GM21526 (cell line): ENCODE measurements around the gene TH.

Experiments
- ATAC-seq: cut with Tn5 transposase; IDR thresholded peaks from one replicate; pipeline ENCODE4 v1.9.1; 2021; ENCODE audit warnings: moderate library complexity; ENCODE audit not compliant: unreplicated experiment, low FRiP score

The TH gene

DNA sequence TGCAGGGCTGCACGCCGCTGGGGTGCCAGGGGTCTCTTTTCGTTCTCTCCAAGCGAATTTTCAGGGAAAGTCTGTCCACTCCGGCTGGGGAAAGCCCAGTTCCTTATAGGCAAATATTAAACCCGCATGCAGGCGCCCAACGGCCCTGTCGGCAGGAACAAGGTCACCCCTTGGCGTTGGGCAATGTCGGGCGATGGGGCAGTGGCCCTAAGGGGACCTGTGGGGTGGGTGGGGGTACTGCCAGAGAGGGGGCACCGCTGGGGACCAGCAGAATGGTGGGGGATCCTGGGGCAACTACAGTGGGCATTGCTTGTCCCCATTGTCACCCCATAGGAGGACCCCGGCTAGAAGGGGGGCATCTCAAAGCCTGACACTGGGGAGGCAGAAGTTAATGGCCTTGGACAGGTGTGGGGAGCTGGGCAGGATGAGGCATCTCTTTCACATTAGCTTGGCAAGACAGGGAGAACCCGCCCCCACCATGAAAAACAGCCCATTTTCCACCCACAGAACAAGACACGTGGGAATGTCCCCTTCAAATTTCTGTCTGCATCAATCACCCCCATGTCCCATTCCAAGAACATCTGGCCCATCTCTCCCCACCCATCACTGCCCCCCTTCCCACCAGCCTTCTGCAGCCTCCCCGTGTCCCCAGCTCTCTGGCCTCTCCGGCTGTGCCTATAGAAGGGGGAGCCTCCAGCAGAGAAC, 26.9 kb downstream of the TH start:
- no peak for ATAC-seq

DNA sequence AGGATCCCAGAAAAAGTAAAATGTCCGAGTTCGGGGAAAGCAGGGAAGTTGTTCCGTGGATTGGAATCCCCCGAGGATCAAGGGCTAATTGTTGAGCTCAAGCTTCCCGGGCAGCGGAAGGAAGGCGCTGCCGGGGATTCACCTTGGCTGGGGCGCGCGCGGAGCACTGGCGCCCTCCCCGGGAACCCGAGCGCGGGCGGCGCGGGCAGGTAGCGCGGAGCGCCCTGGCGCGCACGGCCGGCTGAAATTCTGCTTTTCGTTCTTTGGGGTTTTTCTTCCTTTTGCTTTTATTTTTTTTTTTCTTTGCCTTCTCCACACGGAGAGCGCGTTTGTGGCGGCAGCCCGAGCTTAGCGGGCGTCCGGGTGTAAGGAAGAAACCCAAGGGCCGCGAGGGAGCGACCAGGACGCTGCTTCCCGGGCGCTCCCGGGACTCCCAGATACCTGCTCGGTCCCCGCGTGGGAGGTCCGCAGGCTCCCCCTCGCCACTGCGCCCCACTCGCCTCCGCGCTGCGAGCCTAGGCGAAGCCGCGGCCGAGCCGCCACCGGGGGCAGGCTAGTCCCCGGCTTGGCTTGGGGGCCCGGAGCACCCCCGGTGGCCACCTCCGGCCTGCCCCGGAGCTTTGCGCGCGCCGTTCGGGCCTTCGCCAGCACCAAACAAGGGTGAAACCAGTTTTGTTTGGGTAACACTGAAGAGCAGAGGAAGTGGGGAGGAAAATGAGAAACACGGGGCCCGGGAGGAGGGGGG, 27.6 kb downstream of the TH start:
- ATAC-seq, result no peak

DNA sequence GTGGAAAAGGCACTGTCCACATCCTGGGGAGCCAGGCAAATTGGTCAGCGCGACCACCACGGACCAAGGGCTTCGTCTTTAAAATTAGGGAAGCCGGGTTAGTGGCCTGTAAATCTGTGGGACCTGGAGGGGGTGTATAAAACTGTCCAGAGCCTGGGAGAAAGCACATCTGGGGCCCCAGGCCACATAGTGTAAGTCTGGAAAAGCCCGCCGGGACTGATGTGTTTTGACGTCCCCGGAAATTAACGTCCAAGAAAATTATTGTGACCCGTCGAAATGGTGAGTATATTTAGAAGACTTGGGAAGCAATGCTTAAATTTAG, 28.2 kb downstream of the TH start:
- no peak for ATAC-seq

DNA sequence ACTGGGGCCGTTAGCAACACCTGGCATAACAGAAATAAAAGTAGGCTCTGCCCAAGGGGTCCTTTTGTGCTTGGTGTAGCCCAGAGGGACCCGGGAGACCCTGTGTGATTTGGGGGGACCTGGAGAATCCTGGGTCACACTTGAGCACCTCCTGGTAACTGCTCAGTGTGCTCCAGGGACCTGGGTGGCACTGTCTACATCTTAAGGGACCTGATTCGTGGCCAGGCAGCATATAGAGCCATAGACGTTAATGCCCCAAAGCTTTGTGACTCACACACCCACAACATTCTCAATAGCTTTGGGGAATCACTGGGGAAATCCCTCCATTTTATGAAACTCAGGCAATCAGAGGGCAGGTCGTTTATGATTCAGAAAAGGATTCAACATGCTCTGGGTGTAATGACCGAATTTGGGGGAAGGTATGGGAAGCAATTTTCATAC, 28.8 kb downstream of the TH start:
- ATAC-seq, result no peak

DNA sequence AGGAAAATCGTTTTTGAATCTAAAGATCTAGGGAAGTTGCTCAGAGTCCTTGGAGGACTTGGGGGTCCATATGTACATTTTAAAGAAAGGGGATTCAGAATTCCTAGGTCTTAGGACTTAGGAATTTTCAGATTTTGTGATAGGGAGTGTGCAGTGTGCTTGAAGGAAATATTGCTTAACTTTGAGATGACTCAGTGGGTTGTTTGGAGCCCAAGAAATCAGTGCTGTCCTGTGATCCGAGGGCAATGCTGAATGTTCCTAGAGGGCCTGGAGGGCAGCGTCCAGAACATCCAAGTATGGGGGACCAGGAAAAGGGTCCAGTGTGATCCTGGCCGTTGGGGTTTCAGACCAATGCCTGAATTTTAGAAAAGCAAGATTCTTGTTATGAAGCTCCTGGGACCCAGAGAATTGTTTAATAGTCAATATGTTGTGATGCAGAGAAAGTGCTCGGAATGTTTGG, 29.3 kb downstream of the TH start:
- no peak for ATAC-seq

DNA sequence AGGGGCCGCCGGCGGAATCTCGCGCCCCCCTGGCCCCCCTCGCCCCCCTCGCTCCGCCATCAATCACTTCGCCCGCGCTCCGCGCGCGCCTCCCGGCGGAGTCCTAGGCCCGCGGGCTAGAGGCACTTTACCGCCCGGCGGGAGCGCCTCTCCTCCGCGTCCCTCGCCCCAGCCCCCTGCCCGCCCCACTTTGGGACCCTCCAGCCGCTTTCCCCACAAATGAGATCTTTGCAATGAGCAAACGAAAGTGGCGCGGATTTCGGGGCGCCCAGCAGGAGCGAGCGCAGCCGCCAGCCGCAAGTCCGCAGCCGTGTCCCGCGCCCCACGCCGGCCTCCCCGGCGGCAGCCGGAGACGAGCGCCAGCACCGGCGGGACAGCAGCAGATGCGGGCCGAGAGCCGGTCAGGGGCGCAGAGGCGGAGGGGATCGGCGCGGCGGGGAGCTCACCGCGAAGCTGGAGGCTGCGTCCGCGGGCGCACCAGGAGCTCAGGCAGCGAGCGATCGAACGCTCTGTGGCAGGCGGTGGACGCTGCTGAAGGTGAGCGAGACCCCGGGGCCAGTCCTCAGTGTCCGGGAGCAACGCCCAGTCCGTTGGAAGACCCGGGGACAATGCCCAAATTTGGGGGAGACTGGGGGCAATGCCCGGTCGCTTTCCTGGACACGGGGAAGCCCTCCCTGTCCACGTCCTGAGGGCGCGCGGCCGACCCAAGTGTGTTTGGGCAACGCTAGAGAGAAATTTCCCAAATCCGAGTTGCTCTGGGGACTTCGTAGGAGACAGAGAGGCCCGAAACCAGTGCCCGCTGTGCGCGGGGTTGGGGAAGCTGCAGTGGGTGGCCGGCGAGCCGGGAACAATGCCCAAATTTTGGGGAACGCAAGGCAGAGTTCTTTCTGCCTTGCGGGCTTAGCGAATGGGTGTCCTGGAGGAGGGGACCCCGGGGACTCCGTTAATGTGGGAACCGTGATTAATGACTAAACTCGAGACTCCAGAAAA, 30.9 kb downstream of the TH start:
- ATAC-seq, result no peak

DNA sequence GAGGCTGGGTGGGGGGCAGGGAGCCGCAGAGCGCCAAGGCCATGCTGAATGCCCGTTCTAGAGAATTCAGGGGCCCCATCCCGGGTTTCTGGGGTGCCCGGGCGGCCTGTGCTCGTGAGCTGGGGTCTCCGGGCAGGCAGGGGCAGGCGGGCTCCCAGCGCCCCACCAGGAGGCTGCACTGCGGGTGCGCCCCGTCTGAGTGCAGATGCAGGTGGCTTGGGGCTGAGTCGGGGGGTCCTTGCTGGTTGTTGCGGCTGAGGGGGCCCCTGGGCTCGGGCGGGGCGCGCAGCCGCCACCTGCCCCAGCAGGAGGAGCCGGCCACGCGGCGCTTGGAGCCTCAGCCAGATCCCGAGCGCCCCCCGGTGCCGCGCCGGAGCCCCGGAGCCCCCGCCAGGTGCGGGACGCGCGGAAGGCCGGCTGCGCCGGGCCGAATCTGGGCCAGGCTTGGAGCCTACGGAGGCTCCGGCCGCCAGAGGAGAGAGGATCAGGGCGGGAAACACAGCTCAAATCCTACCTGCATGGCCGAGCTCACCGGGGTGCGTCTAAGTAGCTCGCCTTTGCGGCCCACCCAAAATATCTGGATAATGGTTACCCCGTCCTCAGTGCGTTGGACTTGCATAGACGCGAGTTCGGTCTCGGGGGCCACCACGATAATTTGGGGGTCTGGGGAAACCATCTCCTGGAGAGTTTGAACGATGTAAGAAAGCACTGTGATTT, 31.8 kb downstream of the TH start:
- ATAC-seq, result no peak

DNA sequence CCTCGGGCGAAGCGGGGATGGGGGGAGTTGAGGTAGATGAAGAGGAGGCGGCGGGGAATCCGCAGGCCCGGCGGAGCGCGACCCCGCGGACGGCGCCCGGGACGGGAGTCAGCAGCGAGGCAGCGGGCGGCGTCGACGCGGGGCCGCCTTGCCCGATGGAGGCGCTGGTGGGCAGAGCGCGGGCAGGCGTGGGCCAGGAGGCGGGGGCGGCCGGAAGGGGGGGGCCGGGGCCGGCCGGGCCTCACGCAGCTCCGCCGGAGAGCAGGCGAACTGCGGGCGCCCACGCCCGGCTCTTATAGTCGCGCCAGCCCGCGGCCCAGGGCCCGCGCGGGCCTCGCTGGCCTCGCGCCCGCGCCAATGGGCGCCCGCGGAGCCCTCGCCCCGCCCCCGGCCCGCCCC, 32.5 kb downstream of the TH start, which contains the start of gene IGF2:
Gene IGF2, minus strand, starts transcription at position 267 of the 399 bp plus-strand sequence. CDS start 3,866 bp downstream, outside the sequence.
- no peak for ATAC-seq

DNA sequence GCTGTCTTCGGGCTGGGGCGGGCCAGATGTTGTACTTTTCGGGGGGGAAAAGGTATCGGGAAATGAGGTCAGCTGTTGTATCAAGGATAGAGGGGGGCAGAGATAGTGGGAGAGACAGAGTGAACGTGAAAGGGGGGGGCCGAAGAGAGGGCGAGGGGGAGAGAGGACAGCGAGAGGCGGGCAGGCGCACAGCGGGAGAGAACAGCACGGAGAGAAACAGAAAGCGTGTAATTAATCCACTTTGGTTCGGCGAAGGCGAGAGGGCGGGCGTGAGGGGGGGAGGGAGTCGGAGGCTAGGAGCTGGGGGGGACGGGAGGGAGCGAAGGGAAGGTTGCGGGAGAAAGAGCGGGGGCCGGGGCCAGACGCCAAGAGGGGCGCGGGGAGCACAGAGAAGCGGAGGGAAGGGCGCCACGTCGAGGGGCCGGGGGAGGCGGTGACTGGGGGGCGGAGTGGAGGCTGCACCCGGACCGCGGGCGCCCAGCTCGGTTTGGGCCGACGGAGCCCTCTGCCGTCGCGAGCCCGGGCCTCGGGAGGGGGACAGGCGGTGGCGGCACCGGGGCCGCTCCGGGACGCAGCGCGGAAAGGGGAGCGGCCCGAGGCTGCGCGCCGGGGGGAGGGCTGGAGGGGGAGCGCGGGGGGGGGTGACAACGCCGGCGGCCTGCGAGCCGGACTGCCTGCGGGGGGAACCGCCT, 33.0 kb downstream of the TH start:
- no peak for ATAC-seq

DNA sequence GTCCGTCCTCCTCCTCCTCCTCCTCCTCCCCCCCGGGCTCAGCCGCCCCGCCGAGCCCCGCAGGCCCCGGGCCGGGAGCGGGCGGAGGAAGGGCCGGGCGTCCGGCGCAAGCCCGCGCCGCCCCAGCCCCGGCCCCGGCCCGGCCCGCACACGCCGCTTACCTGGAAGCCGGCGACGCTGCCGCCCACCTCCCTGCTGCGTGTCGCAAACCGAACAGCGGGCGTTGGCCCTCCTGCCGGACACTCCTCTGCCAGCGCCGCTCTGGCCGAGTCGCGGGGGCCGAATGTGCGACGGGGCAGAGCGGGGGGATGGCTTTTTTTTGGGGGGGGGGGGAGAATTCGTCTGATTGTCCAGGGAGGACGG, 33.6 kb downstream of the TH start:
- no peak for ATAC-seq

DNA sequence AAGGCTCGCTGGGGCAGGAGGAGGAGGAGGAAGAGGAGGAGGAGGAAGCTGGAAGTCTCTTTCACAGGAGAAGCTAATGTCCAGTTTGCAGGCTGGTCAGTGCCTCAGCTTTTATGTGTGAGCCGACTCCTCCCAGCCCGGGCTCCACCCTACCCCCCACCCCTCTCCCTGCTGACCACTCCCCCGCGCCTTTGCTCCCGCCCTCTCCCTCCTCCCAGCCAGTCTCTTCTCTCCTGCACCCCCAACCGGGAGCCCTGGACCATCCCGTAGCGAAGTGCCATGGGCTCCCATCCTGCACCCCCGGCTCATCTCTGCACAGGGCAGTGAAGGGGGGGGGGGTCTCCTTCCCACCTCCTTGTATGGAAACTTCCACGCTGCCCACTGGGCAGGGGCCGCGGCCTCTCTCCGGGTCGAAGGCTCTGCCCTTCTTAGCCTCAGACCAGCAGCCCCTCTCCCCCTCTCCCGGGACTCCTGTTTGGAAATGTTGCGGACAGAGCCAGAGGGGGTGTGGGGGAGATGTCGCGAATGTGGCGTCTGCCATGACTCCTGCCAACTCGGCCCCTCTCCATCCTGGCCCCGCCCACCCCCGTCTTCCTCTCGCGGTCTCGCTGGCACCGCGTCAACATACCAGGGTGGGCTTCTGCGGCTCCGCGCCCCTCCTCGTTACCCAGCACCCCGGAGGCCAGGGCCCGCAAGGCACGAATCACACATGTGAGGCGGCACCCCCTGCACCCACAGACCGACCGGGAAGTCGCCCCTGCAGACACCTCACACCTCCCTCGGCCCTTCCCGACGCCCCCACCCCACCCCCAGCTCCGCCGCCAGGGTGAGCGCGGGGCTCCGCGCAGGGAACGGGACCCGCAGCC, 34.2 kb downstream of the TH start:
- no peak for ATAC-seq

DNA sequence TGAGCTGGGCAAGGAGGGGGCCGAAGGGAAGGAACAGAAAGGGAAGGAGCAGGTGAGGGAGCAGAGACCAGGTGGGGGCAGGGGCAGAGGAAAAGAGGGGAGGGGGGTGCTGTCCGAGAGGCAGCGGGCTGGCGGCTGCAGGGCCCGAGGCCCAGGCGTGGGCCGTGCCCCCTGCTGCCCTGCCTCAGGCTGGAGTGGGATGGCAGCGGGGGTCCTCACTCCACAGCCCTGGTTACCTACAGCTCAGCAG, 34.7 kb downstream of the TH start:
- ATAC-seq, result no peak

DNA sequence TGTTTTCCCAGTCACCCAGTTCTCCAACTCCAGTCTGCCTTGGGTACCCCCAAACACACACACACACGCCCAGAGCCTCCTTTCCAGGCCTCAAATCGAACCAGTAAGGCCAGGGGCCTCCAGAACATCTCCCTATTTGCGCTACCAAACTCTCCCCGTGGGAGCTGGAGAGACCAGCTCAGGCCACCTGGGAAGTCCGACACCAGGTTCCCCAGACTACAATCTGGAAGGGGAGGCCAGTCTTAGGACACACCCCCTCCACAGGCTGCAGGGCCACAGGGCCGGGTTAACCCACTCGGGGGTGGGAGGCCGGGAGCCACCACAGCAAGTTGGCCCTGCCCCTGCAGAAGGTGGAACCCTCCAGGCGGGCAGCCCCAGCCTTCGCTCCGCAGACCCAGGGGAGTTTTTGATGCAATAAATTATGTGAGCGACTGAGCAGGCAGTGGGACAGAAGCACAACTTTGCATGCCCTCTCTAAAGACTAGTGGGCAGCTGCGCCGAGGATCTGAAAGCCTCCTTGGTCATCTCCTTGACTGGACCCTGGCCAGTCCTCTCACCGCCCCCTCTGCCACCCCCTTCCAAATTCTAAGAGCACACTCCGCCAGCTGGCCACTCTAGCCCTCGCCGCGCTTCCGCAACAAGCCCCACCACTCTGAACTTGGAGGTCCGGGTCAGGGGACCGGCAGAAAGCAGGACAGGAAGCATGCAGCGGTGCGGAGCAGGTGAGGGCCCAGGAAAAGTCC, 35.2 kb downstream of the TH start:
- ATAC-seq, result no peak

DNA sequence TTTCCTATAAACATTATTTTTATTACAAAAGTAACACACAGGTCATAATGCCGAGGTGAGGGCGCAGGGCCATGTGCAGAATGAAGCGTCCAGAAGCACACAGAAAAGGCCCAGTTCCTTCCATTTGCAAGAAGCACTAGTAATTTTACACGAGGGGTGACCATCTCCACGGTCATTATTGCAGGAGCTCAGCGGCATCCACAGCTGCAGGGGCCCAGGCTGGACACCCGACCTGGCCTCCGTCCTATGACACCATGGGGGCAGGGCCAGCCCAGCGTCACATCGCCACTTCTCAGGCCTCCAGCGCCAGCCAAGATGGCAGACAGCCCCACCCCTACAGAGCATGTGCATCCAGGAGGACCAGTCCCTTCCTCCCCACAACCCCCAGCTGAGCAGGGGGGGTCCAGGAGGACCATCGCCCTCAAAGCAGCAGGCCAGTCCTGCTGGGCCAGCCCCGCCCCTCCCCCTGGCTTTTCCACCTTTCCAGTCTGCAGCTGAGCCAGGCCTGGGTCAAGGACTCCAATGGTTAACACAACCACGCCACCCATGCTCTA, 35.9 kb downstream of the TH start:
- no peak for ATAC-seq

DNA sequence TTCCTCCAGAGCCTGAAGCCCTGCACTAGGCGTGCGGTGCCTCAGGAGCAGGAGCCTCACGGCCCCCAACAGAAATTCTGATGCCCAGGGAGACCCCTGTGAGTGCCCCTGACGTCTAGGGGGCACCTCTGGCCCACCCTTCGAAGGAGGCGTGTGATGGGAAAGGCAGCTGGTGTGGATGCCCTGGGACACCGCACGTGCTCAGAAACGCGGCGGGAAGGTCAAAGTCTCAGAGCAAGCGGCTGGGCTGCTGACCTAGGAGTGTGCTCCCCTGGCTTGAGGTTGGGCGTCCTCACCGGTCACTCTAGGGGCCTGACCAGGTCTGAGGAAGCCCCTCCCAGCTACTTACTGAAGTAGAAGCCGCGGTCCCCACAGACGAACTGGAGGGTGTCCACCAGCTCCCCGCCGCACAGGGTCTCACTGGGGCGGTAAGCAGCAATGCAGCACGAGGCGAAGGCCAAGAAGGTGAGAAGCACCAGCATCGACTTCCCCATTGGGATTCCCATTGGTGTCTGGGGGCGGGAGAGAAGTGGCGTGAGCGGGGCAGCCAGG, 36.5 kb downstream of the TH start:
- ATAC-seq, result no peak

DNA sequence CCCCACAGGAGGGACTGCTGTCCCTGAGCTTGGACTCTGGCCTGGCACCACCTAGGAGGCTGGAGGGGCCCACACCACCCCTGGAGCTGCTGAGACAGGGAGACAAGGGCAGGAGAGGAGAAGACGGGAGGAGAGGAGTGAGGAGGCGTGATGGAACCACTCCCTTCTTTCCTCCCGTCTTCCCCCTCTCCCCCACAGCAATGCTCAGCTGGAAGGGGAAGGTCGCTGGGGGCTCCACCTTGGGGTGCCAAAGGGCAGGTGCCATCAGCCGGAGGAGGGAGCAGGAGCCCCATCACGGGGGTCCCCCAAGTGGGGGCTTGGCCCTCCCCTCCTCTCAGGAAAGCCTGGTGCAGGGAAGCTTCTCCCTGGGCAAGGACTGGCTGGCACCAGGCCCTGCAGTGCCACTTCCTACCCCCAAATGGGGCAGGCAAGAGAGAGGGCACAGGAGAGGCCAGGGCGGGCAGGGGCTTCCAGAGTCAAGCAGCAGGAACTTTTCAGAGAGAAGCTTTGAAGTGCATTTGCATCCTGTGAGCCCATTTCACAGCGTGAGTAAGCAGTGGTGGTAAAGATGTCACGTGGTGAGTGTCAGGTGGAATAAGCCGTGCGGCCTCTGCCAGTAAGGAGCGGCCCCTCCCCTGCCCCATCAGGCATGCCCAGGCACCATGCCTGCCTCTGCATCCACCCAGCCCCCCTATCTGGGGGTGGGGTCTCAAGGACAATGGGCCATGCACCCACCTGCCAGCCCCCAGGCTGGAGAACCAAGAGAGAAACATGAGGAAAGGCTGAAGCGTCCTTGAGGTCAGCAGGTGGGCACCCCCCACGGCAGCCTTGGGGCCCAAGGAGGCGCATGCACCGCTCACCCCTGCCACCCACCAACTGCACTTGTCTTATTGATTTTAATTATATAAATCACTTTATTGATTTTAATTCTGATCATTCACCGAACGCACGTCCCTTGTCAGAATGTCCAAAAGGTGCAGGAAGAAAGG, 37.3 kb downstream of the TH start:
- no peak for ATAC-seq
